Measurements from ENCODE around the gene GPATCH4. TPM values are rescaled to one million over a fixed set of nuclear protein-coding genes. Genes with fewer than 3 reads are reported as not detected.

The GPATCH4 gene
- total RNA-seq, 1 donor from 2014 or later: 45.4 TPM

- intact Hi-C loops (cut with micrococcal nuclease): no loop called here
Measured at GRCh38 chr1:156551066-156551643, 50.1 kb downstream of the GPATCH4 start.

GRCh38 chr1:156550346-156550745 lies 50.9 kb downstream of the GPATCH4 start:
- intact Hi-C loops (cut with micrococcal nuclease): no loop called here

- intact Hi-C loops (cut with micrococcal nuclease): no loop called here
Measured at GRCh38 chr1:156549831-156550230, 51.4 kb downstream of the GPATCH4 start.

GRCh38 chr1:156549390-156549789 lies 51.9 kb downstream of the GPATCH4 start:
- intact Hi-C loops (cut with micrococcal nuclease): no loop called here

GRCh38 chr1:156547982-156548381 lies 53.3 kb downstream of the GPATCH4 start:
- intact Hi-C loops (cut with micrococcal nuclease): no loop called here

- intact Hi-C loops (cut with micrococcal nuclease): no loop called here
Measured at GRCh38 chr1:156547434-156547833, 53.8 kb downstream of the GPATCH4 start.

- intact Hi-C loops (cut with micrococcal nuclease): no loop called here
Measured at GRCh38 chr1:156546267-156546666, 55.0 kb downstream of the GPATCH4 start.

GRCh38 chr1:156544592-156545102 lies 56.6 kb downstream of the GPATCH4 start:
- intact Hi-C loops (cut with micrococcal nuclease): loop anchor here (2.0 kb wide), 1 partner anchor 64 kb away; no protein-coding TSS in a partner anchor

Other genes starting within 250 kb of the GPATCH4 start
- not detected in 2 replicates for gene RHBG, start 232.3 kb downstream of the GPATCH4 start, total RNA-seq
- gene MEF2D, start 100.7 kb downstream of the GPATCH4 start, total RNA-seq: 52.6 and 53.7 TPM in 2 replicates
- gene IQGAP3, start 28.9 kb downstream of the GPATCH4 start, total RNA-seq: 9.6 and 11.6 TPM in 2 replicates
- 2.8 and 3.1 TPM in 2 replicates for gene TTC24, start 21.8 kb downstream of the GPATCH4 start, total RNA-seq
- 58.2 and 61.7 TPM in 2 replicates for gene NAXE, start 9.7 kb downstream of the GPATCH4 start, total RNA-seq
- gene HAPLN2, start 17.9 kb upstream of the GPATCH4 start, total RNA-seq: not detected in 2 replicates
- not detected in 2 replicates for gene BCAN, start 40.6 kb upstream of the GPATCH4 start, total RNA-seq
- gene NES, start 75.9 kb upstream of the GPATCH4 start, total RNA-seq: 0.07 and 0.12 TPM in 2 replicates
- gene CRABP2, start 104.1 kb upstream of the GPATCH4 start, total RNA-seq: 1.7 and 1.8 TPM in 2 replicates
- gene METTL25B, start 127.0 kb upstream of the GPATCH4 start, total RNA-seq: 30.6 and 35.8 TPM in 2 replicates
- 55.7 and 59.7 TPM in 2 replicates for gene ISG20L2, start 127.3 kb upstream of the GPATCH4 start, total RNA-seq
- gene MRPL24, start 139.6 kb upstream of the GPATCH4 start, total RNA-seq: 61.0 and 67.4 TPM in 2 replicates
- gene HDGF, start 150.2 kb upstream of the GPATCH4 start, total RNA-seq: 248 and 260 TPM in 2 replicates
- gene PRCC, start 166.1 kb upstream of the GPATCH4 start, total RNA-seq: 90.1 and 91.3 TPM in 2 replicates
- gene SH2D2A, start 215.4 kb upstream of the GPATCH4 start, total RNA-seq: 234 and 243 TPM in 2 replicates